GM21619 (cell line): ENCODE results near the gene CEP72.

Experiments used
- ATAC-seq: cut with Tn5 transposase; IDR thresholded peaks from one replicate; pipeline ENCODE4 v1.9.1; 2021; ENCODE audit not compliant: unreplicated experiment

The CEP72 gene

DNA sequence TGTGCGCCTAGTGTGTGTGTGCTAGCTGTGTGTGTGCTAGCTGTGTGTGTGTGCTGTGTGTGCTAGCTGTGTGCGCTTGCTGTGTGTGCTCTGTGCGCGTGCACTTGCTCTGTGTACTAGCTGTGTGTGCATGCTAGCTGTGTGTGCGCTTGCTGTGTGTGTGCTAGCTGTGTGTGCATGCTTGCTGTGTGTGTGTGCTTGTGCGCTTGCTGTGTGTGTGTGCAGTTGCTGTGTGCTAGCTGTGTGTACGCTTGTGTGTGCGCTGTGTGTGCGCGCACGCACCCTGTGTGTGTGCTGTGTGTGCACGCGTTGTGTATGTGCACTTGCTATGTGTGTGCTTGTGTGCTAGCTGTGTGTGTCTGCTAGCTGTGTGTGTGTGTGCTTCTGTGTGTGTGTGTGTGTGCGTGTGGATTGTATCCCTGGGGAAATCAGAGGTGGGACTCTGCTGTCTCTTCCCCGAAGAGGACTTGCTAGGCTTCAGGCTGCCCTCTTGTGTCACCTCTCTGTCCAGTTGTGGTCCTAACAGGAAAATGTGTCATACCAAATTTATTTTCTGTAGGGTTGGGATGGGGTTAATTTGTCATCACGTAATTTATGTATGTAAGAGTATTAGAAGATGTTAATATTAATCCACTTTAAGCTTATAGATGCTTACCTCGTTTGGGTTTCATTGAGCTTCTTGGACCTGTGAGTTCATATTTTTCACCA lies 42.1 kb downstream of the CEP72 start:
- ATAC-seq: no peak

DNA sequence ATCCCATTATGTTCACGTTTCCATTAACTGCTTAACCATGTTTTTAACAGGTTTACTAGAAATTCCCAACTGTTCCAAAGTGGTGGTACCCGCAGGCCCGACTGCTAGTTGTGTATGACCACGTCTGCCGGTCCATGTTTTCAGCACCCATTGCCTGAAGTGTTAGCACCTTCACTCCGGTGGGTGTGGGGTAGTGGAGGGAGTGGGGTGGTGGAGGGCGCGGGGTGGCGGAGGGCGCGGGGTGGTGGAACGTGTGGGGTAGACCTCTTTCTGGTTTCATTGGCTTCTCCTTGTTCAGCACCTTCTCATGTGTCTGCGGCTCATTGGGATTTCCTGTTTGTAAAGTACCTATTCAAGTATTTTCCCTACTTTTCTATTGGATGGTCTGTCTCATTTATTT lies 43.3 kb downstream of the CEP72 start:
- ATAC-seq: no peak

DNA sequence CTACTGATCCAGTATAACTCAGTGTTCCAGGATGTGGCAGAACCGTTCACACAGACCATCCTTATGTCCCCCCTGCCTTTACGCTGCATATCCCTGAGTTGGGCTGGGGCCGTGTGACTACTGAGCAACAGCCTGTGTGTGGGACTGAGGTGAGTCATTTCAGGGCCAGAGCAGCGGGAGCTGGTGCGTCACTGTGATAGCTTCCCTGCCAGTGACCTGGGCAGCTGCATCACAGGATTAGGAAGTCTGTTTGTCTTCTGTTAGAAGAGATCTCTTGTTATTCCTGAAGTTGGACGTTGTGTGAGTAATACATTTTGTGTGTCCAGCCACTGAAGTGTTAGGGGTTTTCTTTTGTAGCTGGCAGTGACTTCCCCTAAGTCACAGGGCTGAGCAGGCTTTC lies 45.4 kb downstream of the CEP72 start:
- no peak for ATAC-seq

DNA sequence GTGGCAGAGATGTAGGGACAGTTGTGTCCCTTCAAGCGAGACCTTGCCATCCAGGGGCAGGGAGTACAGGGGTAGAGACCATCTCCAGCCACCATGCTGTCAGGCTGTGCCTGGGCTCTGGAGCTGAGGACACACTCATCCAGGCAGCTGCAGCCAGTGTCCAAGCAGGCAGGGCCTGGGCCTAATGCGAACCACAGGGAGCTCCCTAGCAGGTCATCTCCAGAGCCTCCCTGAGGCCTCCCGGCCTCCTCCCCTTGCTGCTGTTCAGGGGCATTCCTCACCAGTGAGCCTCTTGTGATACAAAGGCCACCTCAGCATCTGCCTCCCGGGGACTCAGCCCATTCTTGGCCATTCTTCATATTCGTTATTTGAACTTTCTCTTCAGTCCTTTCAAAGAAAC lies 46.0 kb downstream of the CEP72 start:
- ATAC-seq: no peak

DNA sequence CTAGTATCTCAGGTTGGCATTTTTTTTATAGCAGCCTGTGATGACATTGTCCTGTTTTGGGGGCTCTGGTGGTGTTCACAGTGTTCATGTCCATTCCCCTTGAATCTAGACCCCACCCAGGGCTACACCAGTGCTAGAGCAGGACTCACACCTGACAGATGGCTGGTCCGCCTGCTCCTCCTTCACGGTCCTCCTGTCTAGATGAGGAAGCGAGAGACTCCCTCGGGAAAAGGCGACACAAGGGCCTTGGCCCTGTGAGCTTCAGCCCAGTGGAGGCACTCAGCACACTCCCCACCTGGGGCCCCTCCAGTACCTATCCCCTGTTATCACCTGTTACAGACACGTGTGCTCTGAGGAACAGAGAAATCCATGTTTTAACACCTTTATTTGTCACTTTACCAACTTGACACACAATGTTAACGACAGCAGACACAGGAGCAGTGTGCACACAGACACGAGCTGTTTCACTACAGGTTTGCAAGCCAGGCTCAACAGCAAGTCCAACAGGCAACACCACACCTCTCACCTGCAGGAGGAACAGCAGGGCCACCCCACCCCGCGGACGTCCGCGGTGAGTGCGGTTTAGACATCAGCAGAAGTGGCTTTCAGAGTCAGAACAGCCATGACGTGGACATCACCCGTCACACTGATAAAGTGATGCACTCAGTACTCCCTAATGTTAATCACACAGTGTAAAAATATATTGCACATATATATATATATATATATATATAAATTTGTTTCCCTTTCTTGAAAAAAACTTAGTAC lies 47.5 kb downstream of the CEP72 start:
- ATAC-seq: no peak

DNA sequence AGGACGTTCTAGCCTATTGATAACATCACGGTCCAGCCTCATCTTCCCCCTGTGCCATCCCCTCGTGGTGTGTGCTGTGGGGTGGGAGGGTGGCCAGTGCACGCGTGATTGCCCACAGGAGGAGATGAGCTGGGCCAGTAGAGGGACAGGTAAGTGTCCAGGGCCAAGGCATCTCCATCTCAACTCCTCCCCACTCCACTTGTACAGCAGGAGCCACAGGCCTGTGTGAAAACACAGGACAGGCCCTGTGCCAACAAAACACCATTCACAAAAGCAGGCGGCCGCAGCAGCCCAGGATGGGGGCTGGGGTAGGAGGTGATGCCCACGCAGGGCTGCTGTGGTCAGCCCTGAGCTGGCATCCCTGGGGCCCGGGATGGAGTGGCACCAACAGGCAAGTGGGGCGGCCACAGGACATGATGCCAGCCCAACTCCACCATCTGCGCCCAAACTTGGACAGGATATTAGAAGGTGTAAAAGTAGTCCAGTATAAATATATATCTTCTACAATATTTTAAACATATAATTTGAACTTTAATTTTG lies 48.4 kb downstream of the CEP72 start:
- ATAC-seq: no peak

DNA sequence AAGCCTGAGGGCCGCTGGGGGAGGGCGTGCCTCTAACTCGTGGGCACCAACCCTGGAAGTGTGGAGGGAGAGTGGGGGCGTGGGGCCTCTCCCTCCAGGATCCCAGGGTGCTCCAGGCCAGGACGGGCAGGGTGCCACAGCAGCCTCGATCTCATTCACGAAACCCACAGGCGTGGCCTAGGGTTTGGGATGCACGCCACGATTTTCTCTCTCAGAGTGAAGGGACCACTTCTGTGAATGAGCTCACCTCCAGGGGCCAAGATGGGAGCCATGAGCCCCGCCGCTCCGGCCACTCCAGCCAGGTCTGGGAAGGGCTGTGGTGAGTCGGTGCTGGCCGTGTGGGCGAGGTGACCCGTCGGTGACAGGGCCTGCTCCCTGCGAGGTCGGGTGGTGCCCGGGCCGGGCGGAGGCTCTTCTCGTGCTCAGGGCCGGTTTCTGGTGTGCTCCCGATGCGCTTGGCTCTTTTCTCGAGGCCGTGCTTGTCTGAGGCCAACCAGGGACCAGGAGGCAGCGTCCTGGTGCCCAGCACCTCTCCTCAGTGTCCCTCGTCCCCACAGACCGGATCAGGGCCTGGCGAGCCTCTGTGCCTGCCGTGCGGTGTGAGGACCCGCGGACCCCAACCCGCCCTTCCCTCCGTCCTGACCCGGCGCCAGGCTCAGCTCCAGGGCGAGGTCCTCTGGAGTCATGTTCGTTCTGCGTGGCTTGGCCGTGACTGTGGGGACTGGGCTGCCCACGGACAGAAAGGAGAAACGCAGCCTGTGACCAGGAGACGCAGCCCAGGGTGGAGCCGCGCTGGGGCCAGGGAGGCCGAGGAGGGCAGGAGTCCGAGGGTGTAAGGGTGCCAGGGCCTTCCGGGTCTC lies 50.0 kb downstream of the CEP72 start:
- no peak for ATAC-seq

DNA sequence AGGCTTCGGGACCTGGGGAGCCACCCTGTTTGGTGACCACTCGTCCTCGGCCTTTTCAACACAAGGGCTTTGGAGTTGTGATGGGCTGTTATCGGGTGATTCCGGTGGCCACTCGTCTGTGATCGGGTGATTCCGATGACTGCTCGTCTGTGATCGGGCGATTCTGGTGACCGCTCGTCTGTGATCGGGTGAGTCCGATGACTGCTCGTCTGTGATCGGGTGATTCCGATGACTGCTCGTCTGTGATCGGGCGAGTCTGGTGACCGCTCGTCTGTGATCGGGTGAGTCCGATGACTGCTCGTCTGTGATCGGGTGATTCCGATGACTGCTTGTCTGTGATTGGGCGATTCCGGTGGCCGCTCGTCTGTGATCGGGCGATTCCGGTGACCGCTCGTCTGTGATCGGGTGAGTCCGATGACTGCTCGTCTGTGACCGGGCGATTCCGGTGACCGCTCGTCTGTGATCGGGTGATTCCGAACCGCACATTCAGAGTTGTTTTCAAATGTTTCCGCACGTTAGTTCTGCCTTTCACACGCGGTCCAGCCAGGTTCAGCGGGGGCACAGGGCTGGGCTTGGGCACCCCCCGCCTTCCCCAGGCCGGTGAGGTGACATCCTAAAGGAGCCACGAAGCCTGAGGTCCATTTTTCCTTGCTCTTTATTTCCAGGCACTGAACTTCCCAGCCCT lies 50.8 kb downstream of the CEP72 start:
- no peak for ATAC-seq

DNA sequence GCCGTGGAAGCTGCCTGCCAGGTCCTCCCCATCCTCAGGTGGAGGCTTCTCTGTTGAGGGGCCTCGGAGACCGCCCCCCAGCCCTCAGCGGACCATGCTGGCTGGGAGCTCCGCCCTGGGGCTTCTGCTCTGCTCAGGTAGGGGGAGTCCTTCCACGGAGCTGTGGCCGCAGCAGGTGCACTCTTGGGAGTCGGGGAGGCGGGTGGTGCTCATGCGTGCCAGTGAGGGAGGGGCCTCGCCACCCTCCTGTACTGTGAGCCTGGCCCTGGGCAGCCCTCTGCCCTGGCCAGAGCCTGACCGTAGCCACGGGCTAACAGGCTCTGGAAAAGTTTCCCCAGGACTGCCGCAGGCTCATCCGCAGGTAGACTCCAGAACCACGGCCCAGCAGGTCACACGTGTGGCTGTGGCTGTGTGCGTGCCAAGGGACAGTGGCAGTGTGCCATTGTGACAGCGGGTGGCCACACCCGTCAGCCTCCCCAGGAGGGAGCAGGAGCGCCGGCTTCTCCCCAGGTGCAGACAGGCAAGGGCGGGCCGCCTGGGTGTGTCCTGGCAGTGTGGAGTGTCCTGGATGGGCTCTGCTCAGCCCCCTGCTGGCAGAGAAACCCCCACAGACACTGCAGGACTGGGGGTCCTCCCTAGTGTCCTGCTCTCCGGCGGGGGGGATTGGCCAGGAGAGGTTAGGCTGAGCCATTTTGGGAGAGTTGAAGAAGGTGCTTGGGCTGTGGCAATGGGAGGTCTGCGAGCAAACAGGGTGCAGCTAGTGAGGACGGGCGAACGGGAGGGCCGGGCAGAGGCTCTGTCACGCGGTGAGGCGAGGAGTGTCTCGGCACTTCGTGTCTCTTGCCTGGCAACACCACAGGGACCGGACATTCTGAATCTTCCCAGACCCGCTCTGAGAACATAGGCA lies 51.5 kb downstream of the CEP72 start:
- no peak for ATAC-seq

DNA sequence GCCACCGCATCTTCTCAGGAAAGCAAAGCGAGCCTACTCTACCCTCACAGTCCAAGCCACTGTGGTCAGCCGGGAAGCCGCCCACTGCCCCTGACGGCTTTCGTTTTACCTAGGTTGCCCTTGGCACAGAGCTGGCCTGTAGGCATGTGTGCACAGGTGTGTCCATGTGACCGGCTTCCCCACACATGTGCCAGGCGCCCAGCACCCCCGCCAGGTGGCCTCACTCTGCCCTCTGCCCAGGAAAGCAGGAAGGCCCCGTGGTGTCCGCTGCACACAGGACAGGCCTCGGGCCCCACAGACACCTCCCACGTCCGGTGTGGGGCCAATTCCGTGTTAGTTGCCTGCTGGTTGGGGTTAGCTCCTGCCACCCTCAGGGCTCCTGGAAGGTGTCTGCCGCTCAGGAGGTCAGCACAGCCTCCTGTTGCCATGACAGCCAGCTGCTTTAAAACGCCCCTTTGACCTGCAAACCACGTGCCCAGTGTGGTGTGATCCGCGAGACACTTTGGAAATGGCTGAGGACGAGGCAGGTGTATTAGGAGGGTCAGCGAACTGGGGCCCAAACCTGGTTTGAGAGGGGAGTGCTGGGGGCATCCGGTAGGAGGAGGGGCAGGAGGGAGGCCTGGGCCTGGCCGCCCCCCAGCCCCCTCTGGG lies 52.3 kb downstream of the CEP72 start:
- no peak for ATAC-seq

DNA sequence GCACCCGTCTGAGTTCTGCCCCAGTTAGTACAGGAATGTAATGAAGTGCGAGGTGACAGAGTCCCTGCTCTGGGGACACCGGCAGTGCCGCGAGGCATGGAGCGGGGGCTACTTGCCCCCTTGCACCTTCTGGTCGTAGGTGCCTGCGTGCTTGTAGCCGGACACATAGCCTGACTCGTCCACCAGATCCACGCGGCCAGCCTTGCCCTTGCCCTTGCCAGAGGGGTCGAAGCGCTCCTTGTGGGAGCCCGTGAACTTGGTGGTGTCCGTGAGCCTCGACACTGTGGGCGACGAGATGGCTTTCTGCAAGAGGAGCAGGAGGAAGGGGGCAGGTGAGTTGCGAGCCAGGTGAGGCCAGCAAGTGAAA lies 52.8 kb downstream of the CEP72 start:
- no peak for ATAC-seq

DNA sequence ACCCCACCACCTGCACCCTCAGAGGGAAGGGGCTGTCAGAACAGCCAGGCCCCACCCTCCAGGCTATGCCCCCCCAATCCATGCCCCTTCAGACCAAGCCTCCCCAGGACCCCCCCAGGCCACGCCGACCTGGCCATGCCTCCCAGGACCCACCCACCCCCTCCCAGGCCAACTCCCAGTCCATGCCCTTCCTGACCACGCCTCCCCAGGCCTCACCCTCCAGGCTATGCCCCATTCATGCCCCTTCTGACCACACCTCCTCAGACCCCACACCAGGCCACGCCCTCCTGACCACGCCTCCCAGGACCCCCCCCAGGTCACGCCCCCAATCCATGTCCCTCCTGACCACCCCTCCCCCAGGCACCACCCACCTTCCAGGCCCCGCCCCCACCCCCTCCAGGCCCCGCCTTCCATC lies 53.4 kb downstream of the CEP72 start:
- ATAC-seq: no peak

DNA sequence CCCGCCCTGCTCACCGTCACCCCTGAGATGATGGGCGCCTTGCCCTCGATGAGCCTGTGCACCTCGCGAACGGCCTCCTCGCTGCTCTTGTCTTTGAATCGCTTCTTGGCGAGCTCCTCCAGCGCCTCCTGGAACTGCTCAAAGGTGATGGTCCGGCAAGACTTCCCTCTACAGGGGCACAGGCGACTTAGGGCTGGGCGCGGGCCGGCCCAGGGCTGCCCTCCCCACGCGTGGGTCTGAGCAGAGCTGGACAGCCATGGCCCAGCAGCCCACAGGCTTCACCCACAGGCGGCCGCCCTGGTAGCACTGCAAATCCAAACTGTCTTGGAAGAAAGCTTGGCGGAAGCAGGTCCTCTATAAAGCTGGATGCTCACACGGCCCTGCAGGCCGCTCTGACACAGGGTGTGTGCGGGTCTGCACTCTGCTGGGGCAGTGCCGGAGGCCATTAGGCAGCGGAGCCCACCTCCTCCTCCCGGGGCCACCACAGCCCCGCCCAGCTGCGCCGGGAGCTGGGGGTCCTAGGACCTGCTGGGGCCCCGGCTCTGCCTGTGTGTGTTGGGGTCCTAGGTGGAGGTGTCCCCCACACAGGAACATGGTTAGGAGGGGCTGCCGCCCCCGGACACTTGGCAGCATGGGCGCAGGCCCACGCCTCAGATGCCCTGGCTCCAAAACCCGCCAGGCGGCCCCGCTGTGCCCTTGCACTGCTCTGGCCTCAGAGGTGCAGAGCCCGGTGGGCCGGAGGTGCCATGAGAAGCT lies 54.0 kb downstream of the CEP72 start:
- ATAC-seq: no peak

DNA sequence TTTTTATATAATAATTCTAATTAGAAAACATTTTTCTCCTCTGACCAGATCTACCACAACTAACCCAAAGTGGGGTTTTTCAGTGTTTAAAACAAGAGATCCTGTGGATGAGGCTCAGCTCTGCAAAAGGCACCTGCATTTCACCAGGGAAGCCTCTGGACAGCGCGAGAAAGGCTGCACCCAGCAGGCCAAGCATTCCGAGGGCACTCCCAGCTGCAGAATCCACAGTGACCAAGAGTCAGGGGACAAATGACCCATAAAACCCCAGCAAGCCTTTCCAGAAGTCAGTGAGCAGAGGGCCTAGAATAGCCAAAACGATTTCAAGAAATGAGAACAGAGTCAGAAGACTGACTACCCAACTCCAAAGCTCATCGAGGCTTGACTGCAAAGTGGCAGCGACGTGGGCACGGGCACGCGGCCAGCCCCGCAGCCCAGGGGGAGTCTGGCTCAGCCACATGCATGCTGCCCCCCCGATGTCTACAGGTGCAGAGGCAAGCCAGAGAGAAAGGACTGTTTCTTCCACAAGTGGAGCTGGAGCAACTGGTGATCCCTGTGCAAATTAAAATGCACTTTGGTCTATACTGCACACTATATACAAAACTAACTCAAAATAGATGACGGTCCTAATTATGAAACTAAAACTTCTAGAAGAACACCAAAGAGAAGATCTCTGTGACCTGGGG lies 54.8 kb downstream of the CEP72 start:
- ATAC-seq: no peak

DNA sequence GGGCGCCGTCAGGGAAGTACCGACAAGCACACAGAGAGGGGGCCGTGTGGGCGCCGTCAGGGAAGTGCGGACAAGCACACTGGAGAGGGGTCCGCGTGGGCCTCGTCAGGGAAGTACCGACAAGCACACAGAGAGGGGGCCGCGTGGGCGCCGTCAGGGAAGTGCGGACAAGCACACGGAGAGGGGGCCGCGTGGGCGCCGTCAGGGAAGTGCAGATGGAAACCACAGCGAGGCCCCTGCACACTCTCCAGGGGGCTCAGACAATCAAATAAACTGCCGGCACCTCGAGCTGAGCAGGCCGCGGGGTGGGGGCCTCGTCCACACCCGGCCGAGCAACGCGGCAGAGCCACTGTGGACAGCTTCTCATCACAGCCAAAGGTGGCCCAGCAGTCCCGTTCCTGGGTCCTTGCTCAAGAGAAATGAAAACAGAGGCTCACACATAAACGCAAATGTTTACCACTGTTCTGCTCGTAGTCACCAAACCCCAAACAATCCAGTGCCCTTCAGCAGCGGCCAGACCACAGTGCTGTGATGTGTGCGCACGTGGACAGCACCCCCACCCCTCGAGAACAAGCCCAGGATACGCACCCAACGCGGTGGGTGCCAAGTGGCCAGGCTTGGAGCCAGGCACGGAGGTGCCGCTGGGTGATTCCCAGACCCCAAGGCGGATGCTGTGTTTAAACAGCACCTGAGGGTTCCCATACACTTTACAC lies 56.3 kb downstream of the CEP72 start:
- ATAC-seq: no peak

DNA sequence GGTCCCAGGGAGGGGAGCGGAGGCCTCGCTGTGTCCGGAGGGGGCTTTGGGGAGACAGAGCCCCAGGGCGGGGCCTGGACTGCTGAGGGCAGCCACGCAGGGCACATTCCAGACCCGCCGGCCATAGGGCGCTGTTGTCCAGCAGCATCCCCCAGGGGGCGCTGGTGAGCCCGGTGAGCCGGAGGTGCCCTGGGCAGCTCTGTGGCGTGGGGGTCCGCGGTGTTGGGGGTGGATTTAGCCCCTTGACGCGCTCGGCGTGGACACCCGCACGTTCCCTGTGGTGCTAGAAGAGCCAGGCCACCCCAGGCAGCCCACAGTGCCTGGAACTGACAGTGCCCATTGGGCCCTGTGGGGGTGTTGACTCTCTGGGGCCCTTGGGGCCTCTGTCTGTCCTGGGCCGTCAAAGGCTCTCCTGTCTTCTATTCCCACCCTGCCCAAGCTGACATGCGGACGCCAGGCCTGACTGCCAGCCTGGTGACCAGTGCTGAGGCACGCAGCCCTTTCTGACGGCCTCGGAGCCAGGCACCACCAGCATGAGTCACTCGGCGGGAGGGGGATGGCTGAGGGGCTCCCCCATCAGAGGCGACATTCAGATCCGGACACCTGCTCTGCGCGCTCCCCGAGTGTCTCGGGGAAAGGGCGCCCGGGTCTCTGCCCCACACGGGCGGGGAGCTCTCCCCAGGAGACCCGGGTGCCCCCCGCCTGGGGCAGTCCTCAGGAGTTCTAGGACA lies 57.1 kb downstream of the CEP72 start:
- ATAC-seq: no peak

DNA sequence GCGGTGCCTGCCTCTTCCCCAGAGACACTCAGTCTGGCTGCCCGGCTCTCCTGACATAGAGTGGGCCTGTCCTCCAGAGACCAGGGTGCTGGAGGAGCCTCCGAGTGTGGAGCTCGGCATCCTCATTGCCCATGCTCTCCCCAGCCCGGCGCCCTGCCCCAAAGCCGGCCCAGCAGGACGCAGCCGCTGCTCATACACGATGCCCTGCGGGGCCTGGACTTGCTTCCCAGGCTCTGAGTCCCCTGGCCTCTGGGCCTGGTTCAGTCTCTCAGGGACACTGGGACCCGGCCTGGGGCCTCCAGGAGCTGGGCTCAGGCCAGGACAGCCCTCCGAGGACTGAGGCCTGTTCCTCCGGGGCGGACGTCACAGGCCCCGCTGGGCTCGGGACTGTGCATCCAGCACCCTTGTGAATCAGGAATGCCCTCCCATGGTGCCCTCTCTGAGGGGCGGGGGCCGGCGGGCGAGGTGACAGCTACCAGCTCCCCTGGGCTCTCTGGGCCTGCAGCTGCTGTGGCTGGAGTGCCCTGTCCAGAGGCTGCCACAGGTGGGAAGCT lies 57.8 kb downstream of the CEP72 start:
- ATAC-seq: no peak
